Mucosa of descending colon (tissue), 3 donors: ENCODE data around the gene KLHDC9. TPM values are rescaled to one million over a fixed set of nuclear protein-coding genes. Genes with fewer than 3 reads are reported as not detected.
"Not testable (repeated sequence)": the region's sequence is repeated elsewhere in the genome, so short reads cannot be mapped to it uniquely, and the experiment has no call there.

Source experiments
- ATAC-seq: fragments of 200-7000 bp; cut with Tn5 transposase; one replicate; pipeline ENCODE4 v1.9.1; 2020; ENCODE audit warnings: mild to moderate bottlenecking, moderate library complexity
- DNase-seq, 3 donors: peaks; one replicate each; pipeline ENCODE4 v3.0.0-alpha.2; 2020
- H3K36me3 ChIP-seq: fragments of 200-600 bp; one replicate; pipeline ENCODE4 v1.8.0; 2021; ENCODE audit warnings: low read depth, mild to moderate bottlenecking
- H3K4me1 ChIP-seq: fragments of 200-600 bp; one replicate; pipeline ENCODE4 v1.8.0; 2021; ENCODE audit warnings: low read depth, mild to moderate bottlenecking
- H3K4me3 ChIP-seq: fragments of 200-600 bp; one replicate; pipeline ENCODE4 v1.8.0; 2021; ENCODE audit warnings: mild to moderate bottlenecking
- H3K9me3 ChIP-seq: fragments of 200-600 bp; one replicate; pipeline ENCODE4 v1.8.0; 2021; ENCODE audit warnings: mild to moderate bottlenecking
- CTCF ChIP-seq: fragments of 200-600 bp; IDR thresholded peaks from one replicate; pipeline ENCODE4 v1.8.0; 2022; ENCODE audit warnings: antibody characterized with exemption, mild to moderate bottlenecking
- intact Hi-C, 2 donors: fragments of 100-400 bp; cut with DNase I in 1 of 2; cut with micrococcal nuclease in 1 of 2; formaldehyde crosslinking; loops; one replicate each; pipeline versions ENCODE4 v1.11.0 to v1.11.1; 2022; cut with DNase I, micrococcal nuclease
- total RNA-seq, 3 donors: library from RNA; stranded (reverse); fragmentation: NEBNext Ultra II Directional in 2 of 3; extraction: Animal tissue kit (Norgen Biotek cat#: 25700) in 2 of 3; gene quantifications; one replicate each; pipeline versions ENCODE4 v1.2.1 to v1.2.4, GENCODE V29; 2021 to 2023
- donor health status: DM: no; HTN: no; CAD: no; lungs with moderate emphysema.
- donor health status: DM: no; HTN: no; CAD: no.
- donor health status: DM: no; HTN: yes; CAD: no.

Gene KLHDC9
- total RNA-seq, 3 donors from 2014 or later = 9.5 to 10.7 (median 9.7) TPM

DNA sequence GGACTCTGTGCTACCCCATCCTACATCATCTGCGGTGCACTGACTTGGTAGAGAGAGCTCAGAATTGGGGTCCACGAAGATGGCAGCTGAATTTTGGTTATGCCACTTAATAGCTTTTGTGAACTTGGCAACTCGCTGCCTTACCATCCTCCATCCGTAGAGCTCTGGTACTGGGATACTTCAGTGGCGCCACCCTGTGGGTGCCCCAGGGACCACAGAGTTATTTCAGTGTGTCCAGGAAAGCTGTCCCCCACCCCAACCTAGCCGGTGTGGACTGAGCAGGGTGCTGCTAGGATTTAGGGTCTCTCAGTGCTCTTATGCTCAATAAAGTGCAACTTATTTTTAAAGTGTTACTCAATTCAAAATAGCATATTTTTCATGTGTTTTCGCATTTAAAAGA is 43.4 kb upstream of the KLHDC9 start:
- Histone ChIP-seq H3K9me3 (no peaks in the 10 kb centered on the region), H3K36me3 (no peaks in the 10 kb centered on the region), H3K4me1 (peaks cover 3% of the 10 kb centered on the region), H3K4me3 (no peak overlapping the region)
- no peak for DNase-seq
- intact Hi-C loops = no loop called here
- ATAC-seq = no peak
- TF ChIP-seq CTCF = no peak

- H3K4me1 ChIP-seq = peaks cover 3% of the 10 kb centered on the region
- no peak for ATAC-seq
Measured at GRCh38 chr1:161059293-161059692, 38.9 kb upstream of the KLHDC9 start.

DNA sequence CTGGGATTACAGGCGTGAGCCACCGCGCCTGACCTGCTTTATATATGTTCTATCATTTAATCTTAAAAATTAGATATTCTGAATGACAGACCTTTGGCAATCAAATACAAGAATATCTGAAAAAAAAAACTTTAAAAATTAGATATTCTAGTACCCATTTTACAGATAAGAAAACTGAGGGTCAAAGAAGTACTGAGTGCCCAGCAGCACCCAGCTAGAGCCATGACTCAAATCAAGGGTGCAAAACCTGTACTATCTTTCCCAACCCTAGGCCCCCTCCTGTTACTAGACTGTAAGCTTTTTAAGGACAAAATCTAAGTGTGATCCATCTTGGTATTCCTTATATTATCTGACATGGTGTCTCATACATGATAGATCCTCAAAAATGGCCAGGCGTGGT is 36.7 kb upstream of the KLHDC9 start:
- intact Hi-C loops = no loop called here
- DNase-seq (no peak), ATAC-seq (no peak)
- Histone ChIP-seq H3K9me3 (no peaks in the 10 kb centered on the region), H3K4me3 (no peak overlapping the region), H3K4me1 (peaks cover 3% of the 10 kb centered on the region), H3K36me3 (no peaks in the 10 kb centered on the region)
- TF ChIP-seq CTCF = no peak

More at GRCh38 chr1:161059293-161059692, 38.9 kb upstream of the KLHDC9 start:
- H3K9me3 ChIP-seq = no peaks in the 10 kb centered on the region
- H3K4me3 ChIP-seq = no peak overlapping the region
- no peak for DNase-seq
- intact Hi-C loops = no loop called here
- H3K36me3 ChIP-seq = no peaks in the 10 kb centered on the region
- no peak for TF ChIP-seq CTCF

GRCh38 chr1:161063936-161064335 is 34.2 kb upstream of the KLHDC9 start:
- H3K4me3 ChIP-seq, DNase-seq, ATAC-seq, H3K36me3 ChIP-seq, H3K4me1 ChIP-seq, H3K9me3 ChIP-seq, intact Hi-C loops: not testable (repeated sequence)

DNA sequence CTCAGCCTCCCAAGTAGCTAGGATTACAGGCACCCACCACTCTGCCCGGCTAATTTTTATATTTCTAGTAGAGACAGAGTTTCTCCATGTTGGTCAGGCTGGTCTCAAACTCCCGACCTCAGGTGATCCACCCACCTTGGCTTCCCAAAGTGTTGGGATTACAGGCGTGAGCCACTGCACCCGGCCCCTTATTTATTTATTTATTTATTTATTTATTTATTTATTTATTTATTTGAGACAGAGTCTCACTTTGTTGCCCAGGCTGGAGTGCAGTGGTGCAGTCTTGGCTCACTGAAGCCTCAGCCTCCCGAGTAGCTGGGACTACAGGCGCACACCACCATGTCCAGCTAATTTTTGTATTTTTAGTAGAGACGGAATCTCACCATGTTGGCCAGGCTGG is 32.5 kb upstream of the KLHDC9 start:
- H3K4me3 ChIP-seq, DNase-seq, H3K9me3 ChIP-seq, H3K4me1 ChIP-seq, intact Hi-C loops, ATAC-seq, H3K36me3 ChIP-seq: not testable (repeated sequence)

DNA sequence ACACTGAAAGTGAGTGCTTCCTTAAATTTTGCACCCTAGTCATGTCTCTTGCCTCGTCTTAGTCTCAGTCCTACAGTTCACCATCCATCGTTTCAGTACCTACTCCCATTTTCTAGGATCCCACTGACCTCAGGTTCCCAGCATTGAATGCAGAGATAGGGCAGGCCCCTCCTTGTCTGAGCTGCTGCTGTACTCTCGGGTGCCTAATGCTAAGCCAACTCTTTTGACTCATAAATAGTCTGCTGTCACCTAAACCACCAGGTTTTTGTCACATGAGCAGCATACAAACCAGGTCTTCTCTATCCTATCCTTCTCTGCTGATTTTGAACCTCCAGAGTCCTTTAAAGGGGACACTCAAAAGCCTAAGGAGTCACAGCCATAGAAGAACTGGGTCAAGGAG is 31.5 kb upstream of the KLHDC9 start:
- no peak overlapping the region for H3K4me3 ChIP-seq
- TF ChIP-seq CTCF = no peak
- DNase-seq (no peak), ATAC-seq (no peak)
- intact Hi-C loops = no loop called here
- H3K9me3 ChIP-seq = no peaks in the 10 kb centered on the region
- no peaks in the 10 kb centered on the region for H3K36me3 ChIP-seq
- no peaks in the 10 kb centered on the region for H3K4me1 ChIP-seq
